CD4-positive, alpha-beta T cell treated with Interleukin-1 beta for 1 hour (primary cell): ENCODE results near the gene RNF187.
"Not testable (repeated sequence)": the region's sequence is repeated elsewhere in the genome, so short reads cannot be mapped to it uniquely, and the experiment has no call there.

ENCODE experiments used
- DNase-seq, 2 donors: peaks; one replicate each; pipeline ENCODE4 v3.0.0-alpha.2; 2020 to 2022

The RNF187 gene

DNA sequence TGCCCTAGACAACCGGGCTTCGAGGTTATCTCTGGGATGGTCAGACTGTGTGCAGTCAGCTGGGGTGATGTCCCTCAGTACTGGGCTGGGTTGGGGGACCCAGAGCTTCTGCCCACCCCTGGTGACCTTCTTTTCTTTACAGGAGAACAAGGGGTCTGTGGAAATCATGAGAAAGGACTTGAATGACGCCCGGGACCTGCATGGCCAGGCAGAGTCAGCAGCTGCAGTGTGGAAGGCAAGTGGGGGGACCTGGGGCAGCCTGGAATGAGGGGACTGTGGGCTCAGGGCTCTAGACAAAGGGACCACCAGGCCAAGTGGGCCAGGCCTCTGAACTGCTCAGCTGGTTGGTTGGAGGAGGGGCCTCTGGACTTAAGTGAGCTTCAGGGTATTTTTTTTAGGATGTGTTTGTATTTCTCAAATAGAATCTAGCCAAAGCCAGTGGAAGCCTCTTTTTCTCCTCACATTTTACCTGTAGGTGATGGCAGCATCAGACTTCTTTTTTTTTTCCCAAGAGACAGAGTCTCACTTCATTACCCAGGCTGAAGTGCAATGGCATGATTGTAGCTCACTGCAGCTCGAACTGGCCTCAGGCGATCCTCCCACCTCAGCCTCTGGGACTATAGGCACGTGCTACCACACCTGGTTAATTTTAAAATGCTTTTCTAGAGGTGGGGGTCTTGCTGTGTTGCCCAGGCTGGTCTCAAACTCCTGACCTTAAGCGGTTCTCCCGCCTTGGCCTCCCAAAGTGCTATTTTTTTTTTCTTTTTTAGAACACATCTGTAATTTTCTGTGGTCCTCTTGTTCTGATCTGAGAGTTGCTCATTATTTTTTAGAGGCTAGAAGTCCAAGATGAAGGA, 1.9 kb downstream of the RNF187 start:
- no peak for DNase-seq

DNA sequence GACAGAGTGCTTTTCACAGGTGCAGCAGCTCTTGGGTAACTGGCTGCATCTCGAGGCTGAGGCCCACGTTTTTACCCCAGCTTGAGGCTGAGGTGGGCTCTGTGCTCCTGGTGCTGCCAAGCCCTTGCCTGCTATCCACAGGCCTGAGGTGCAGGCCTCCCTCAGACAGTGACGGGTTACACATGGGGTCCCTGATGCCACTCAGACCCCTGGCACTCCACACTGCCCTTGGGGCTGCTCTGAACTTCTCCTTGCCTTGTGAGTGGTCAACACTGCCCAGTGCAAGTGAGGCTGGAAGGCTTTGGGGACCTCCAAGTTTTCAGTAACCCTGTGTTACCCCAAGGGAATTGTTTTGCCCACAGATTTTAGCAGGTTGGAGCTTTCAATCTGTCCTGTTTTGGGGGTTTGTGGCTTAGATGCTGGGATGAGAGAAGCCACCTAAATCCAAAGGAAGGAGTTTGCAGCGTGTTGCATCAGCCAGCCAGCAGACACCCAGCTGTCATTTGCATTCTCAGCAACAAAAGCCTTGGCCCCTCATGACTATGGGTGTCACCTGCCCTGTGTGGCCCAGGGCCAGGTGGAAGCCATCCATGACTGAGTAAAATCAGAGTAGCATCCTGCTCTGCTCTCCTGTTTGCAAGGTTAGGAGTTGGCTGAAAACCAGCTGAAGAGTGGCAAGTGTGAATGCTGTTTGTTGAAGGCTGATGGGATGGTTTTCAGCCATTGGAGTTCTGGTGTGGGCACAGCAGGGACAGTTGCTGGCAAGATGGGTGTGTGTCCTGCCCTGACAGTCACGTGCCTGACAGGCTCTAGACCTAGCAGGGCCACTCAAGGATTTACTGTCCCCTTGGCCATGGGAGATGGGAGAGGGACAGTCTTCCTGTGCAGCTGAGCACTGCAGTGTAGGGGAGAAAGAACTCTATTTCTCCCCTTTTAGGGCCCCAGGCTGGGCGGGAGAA, 3.2 kb downstream of the RNF187 start:
- DNase-seq, result no peak

DNA sequence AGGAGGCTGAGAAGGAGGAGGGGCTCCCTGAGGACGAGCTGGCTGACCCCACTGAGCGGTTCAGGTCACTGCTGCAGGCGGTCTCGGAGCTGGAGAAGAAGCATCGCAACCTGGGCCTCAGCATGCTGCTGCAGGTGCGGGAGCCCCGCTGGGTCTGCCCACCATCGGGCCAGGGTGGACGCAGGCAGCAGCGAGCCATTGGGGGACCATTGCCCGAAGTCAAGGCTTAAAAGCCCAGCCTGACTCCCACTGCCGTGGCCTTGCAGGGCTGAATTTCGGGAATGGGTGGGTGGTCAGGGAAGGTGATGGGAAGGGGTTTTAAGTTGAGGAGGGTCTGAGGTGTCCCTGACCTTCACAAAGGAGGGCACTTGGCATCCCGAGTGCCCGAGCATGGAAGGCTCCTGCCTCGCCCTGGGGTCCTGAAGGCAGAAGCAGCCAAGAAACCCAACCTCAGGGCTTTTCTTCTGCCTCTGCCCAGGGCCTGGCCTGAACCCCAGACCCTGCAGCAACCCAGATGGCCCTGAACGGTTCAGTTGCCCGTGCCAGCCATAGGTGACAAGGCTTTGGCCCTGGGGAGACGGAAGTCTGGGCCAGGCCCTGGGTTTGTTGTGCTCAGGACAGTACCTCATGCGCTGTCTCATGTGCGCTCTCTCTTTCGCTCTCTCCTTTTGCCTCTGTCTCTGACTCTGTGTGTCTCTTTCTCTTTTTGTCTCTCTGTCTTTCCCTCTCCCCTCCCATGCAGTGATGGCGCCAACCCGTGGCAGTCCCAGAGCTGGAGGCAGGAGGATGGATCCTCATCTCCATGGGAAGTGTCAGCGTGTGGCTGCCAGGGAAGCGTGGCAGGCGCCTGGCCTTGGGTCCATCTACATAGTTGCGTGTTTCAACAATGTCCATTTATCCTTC, 6.2 kb downstream of the RNF187 start:
- DNase-seq, result no peak

DNA sequence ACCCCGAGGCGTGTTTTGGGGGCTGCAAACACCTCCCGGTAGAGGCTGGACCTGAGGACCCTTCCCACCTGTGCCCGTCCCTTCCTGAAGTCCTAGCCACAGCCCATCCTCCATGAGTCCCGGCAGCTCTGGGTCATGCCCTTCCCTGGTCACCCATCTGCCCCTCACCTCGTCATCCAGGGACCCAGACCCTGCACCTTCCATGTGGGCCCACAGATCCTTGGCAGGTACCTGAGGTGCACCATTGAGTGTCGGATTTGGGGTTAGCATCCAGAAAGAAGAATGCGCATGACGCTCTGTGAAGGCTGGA, 6.8 kb downstream of the RNF187 start:
- no peak for DNase-seq

DNA sequence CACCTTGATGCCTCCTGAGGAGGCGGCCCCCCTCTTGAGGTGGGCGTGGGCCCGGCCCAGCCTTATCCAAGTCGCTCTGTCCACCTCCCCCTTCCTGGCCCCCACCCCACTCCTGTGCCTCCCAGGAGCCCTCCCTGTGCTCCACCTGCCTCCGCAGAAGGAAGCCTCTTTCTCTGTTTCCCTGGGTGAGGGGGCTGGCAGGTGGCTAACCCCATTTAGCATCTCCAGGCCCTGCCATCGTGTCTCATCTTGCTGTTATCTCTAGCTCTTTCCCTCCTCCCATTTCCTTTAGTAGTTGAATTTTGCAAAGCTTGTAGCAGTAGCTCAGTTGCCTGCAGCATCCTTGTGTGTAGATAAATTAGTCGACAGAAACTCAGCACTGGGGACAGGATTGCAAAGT, 7.2 kb downstream of the RNF187 start:
- no peak for DNase-seq

DNA sequence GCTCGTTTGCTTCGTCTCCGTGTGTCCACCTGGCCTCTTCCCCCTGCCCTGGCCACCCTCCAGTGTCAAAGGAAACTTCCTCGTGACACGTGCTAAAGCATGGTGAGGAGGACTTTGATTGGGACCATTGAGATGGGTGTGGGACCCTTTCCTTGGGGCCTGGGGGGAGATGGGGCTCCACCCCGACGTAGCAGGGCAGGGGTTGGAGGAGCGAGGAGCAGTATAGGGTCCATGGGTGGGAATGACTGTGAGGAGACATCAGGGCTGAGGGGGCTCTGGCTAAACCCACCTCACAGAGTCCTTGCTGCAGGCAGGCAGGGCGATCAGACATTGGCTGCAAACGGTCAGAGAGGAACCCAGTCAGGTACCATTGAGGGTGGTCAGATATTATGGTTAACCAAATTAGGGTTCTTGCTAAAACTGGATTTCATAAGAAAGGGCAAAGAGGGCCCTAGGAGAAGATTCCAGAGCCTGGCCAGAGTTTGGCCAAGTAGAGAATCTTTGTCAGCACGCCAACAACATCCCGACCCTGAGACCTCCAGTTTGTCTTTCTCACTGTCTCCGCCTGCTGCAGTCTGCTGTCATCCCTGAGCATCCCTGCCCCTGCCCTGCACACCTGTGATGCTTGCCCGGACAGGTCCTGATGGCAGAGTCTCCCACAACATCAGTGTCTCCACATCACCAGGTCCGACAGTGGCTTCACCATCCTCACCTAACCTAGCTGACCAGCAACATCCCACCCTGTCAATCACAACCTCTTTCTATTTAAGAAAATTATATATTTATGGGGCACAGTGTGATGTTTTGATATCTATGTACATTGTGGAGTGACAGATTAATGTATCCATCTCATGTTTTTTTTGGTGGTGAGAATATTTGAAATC, 8.0 kb downstream of the RNF187 start:
- DNase-seq, result no peak

DNA sequence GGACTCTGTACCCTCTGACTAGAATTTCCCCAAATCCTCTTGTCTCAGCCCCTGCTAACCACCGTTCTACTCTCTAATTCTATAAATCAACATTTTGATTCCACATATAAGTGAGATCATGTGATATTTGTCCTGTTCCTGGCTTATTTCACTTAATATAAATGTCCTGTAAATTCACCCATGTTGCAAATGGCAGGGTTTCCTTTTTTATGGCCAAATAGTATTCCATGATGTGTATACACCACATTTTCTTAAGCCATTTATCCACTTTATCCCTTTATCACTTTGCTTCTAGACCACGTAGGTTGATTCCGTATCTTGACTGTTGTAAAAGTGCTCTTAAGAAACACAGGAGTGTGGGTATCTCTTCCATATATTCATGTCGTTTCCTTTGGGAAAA, 8.9 kb downstream of the RNF187 start:
- DNase-seq, result no peak

DNA sequence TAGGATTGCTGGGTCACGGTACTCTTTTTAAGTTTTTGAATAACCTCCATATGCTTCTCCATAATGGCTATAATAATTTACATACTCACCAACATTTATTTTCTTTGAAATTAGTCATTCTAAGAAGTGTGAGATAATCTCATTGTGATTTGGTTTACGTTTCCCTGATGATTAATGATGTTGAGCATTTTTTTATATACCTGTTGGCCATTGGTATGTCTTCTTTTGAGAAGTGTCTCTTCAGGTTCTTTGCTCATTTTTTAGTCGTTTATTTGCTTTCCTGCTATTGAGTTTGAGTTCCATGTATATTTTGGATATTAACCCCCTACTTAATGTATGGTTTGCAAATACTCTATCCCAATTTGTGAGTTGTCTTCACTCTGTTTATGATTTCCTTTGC, 9.3 kb downstream of the RNF187 start:
- no peak for DNase-seq

DNA sequence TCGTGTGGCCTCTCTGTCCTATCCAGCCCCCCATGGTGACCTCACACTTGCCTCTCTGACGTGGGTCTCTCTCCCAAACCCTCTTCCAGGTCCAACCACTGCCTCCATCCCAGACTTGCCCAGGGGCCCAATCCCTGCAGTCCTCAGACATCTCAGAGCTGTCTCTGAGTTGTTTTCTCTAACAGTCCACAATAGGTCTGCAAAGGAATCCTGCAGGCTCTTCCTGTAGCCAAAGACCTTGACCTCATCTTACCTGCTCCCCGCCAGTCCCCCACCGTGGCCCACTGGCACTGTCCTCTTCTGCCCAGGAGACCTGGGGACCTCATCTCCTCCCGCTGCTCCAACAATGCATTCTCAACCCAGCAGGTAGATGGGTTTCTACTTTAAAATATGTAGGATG, 10.0 kb downstream of the RNF187 start:
- no peak for DNase-seq

DNA sequence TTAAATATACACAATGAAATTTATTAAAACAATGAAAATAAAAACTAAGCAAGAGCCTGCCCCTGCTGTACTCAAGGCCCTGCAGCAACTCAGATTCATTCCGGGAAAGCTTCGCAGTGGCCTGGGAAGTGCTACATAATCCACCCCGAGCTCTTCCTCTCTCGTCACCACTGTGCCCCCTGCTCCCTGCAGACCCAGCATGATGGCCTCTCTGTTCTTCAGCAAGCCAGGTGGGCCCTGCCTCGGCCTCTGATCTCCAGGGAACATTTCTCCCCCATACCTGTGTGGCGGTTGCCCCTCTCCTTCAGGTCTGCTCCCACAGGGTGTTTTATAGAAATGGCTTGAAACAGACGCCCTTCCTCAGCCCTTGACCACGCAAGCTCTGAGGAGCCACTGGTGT, 10.6 kb downstream of the RNF187 start:
- DNase-seq, result no peak

DNA sequence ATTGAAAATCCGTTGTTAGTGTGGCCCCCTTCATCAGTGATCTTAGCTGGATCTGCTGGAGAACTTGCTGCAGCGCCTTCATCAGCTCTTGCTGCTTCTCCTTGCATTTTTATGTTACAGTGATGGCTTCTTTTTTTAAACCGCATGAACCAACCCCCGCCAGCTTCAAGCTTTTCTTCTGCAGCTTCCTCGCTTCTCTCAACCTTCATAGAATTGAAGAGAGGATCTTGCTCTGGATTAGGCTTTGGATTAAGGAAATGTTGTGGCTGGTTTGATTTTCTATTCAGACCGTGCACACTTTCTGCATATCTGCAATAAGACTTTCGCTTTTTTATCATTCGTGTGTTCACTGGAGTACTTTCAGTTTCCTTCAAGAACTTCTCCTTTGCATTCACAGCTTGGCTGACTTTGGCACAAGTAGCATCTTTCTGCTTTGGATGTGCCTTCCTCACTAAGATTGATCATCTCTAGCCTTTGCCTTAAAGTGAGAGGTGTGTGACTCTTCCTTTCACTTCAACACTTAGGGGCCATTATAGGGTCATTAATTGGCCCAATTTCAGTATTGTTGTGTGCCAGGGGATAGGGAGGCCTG, 13.1 kb downstream of the RNF187 start:
- DNase-seq, result no peak

DNA sequence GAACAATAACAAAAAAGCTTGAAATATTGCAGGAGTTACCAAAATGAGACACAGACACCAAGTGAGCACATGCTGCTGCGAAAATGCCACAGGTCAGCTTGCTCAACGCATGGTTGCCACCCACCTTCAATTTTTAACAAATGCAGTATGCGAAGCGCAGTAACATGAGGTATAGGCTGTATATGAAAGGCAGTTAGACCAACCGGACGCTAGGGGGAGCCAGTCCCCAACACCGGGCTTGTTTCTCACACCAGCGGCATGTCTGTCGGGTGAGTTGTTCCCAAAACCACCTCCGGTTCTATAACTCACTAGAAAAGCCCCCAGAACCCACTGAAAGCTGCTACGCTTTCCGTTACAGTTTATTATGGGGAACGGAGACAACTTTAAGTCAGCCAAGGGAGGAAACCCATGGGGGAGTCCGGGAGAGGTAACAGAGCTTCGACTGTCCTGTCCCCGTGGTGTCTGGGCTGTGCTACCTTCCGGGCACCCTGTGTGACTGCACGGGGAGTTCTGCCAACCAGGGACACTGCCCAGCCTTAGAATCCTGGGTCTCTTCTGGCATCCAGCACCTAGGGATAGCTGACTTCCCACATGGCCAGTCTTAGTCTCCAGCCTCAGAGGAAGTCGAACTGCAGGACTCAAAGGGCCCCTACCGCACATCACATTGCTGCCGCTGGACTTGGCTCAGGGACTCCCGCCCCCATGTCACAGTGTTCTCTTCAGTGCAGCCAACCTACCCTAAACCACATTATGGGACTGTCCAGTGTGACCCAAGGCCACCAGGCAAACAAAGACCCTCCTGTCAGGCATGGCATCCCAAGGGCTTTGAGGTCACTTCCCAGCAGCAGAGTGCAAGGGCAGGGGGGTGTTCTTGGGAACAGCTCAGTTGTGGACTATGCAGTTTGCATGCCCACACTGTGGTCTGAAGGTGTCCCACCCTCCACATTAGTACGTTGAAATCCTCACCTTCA, 14.0 kb downstream of the RNF187 start:
- peak; percentile 87 to 88 for DNase-seq

DNA sequence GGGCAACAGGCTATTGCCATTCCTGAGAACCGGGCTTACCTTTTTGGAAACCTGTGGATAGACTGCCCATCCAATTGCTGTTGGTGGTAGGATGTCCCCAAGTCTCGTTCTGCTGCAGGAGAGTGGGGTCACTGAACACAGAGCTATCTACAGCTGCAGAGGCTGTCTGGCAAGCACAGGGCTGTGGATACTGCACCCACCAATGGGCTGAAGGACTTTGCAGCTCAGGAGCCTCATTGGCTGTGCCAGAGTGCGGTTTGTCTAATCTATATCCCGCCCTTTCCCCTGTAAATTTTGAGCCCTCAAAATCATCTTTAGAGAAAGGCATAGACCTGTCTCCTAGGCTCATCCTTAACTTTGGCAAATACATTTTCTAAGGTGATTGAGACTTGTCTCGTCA, 15.3 kb downstream of the RNF187 start:
- no peak for DNase-seq

DNA sequence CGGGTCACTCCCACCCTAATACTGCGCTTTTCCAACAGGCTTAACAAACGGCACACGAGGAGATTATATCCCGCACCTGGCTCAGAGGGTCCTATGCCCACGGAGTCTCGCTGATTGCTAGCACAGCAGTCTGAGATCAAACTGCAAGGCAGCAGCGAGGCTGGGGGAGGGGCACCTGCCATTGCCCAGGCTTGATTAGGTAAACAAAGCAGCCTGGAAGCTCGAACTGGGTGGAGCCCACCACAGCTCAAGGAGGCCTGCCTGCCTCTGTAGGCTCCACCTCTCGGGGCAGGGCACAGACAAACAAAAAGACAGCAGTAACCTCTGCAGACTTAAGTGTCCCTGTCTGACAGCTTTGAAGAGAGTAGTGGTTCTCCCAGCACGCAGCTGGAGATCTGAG, 18.8 kb downstream of the RNF187 start:
- DNase-seq, result not testable (repeated sequence)

DNA sequence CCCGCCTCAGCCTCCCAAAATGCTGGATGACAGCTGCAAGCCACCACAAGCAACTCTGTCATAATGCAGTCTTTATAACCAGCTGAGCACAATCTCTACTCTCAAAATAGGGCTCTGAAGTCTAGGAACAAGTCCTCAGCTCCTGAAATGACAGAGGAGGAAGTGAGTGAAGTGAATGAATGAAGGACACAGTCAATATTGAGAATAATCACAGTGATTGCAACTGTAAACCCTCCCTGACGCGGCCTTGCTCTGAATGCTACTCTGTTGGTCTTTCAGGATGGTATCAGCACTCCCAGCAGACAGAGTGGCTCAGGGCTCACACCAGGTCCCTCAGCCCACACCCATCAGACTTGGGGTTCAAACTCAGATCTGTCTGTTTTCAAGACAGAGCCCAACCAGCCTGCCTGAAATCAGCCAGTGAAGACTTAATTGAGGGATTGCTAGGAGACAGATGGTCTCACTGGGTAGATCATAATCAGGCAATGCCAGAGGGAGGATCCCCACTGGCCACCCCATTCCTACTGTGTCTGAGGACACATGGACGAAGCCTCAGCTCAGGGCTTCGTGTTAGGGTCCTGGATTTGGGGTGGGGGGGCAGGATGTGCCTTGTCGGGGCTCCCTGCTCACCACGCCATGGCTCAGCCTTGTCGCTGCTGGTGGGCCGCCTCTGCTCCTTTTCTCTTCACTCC, 20.9 kb downstream of the RNF187 start:
- no peak for DNase-seq

DNA sequence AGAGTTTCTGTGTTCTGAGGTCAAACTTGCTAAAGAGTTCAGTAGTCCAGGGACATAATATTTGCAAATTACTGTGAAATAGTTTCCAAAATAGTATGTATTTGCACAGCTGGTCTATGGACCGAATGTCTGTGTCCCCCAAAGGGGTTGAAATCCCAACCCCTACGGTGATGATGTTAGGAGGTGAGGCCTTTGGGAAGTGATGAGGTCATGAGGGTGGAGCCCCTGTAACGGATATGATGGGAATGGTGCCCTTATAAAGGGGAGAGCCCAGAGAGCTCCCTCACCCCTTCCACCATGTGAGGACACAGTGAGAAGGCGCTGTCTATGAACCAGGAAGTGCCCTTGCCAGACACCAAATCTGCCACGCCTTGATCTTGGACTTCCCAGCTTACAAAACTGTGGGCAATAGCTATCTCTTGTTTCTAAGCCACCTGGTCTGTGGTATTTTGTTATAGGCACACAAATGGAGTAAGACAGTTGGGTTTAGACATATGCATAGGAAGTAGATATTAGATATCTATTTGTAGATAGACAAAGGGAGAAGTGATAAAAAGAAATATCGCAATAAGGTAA, 21.7 kb downstream of the RNF187 start:
- DNase-seq, result no peak

DNA sequence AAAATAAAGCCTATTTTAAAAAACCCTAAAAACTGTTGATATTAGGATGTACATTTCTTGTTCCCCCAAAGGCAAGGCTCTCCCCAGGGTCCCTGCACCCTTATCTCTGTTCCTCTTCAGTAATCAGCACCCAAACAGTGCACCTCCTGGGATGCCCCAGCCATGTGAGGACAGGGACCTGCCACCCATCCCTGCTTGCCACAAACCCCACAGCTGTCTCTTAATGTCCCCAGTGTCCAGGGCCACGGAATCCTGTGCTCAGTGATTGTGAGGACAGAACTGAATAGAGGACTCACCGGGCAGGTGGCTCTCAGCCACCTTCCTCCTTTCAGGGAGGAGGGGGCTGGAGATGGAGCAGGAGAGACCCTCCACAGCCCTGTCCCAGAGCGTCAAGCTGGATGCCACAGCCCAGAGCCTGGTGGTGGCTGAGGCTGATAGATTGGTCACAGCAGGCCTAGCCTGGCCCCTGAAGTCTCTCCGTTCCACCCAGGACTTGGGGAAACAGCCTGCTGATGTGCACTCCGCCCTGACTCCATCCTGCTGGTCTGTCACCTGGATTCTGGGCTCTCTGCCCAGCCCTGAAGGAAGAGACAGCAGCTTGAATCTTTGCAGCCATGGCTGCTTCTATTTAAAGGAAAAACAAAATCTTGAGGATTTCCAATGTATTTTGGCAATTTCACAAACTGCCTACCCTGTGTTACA, 23.1 kb downstream of the RNF187 start:
- no peak for DNase-seq

DNA sequence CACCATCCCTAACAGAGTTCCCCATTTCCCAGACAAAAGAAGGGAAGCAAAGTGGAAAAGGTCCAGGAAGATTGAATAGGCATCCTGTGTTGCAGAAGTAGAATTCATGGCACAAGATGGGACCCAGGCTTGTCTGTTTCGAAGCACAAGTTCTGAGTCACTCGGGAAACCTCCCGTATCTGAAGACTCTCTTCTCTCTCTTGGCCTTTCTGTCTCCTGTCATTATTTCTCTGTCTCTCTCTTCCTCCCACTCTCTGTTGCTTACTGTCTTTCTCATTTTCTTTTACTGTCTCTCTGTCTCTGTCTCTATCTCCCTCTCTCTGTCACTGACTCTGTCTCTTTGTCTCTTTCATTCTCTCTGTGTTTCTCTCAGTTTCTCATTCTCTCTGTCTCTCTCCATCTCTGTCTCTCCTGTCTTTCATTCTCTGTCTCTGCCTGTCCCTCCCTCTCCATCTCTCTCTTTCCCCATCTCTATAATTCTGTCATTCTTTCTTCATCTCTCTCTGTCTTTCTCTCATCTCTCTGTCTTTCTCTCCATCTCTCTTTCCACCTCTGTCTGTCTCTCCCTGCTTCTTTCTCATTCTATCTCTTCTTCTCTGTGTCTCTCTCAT, 23.7 kb downstream of the RNF187 start:
- DNase-seq, result no peak
